HCT116 (cell line): ENCODE measurements around the gene KCNH5. TPM values are rescaled to one million over a fixed set of nuclear protein-coding genes. Genes with fewer than 3 reads are reported as not detected.

ENCODE experiments used
- total RNA-seq: library from RNA; stranded (reverse); gene quantifications from one replicate; pipeline ENCODE4 v1.2.1, GENCODE V29; 2021; ENCODE audit not compliant: unreplicated experiment

KCNH5 gene
- total RNA-seq, 1 experiment from 2014 or later = not detected

Other genes starting within 250 kb of the KCNH5 start
- gene RHOJ, start 159.0 kb upstream of the KCNH5 start, total RNA-seq = not detected